Ishikawa (cell line): Measurements from ENCODE around the gene MAPK6.

Source experiments
- CEBPB ChIP-seq: IDR thresholded peaks from 2 replicates; pipeline ENCODE4 v1.6.1; 2012
- CREB1 ChIP-seq: IDR thresholded peaks from 2 replicates; pipeline ENCODE4 v1.6.1; 2012; ENCODE audit warnings: low read depth
- EGR1 ChIP-seq: IDR thresholded peaks from 2 replicates; pipeline ENCODE4 v1.6.1; 2012
- EP300 ChIP-seq: IDR thresholded peaks from 2 replicates; pipeline ENCODE4 v1.6.1; 2012; ENCODE audit warnings: borderline replicate concordance
- FOXM1 ChIP-seq: IDR thresholded peaks from 2 replicates; pipeline ENCODE4 v1.6.1; 2012; ENCODE audit warnings: low read depth, borderline replicate concordance
- NFIC ChIP-seq: IDR thresholded peaks from 2 replicates; pipeline ENCODE4 v1.6.1; 2012
- RAD21 ChIP-seq: IDR thresholded peaks from 2 replicates; pipeline ENCODE4 v1.6.1; 2012; ENCODE audit warnings: low read depth
- TAF1 ChIP-seq: IDR thresholded peaks from 2 replicates; pipeline ENCODE4 v1.6.1; 2012; ENCODE audit warnings: low read depth, mild to moderate bottlenecking
- TCF12 ChIP-seq: IDR thresholded peaks from 2 replicates; pipeline ENCODE4 v1.6.1; 2012; ENCODE audit warnings: low read depth
- TEAD4 ChIP-seq: IDR thresholded peaks from 2 replicates; pipeline ENCODE4 v1.6.1; 2012
- YY1 ChIP-seq: IDR thresholded peaks from 2 replicates; pipeline ENCODE4 v1.6.1; 2012; ENCODE audit warnings: low read depth
- ZBTB7A ChIP-seq: IDR thresholded peaks from 2 replicates; pipeline ENCODE4 v1.6.1; 2012; ENCODE audit warnings: low read depth
- TF ChIP-seq, protein P1 (sequence below): IDR thresholded peaks from 2 replicates; pipeline ENCODE4 v1.6.1; 2012
- TF ChIP-seq, protein P2 (sequence below): IDR thresholded peaks from 2 replicates; pipeline ENCODE4 v1.6.1; 2012
- TF ChIP-seq, protein P3 (sequence below): IDR thresholded peaks from 2 replicates; pipeline ENCODE4 v1.6.1; 2012; ENCODE audit warnings: low read depth, mild to moderate bottlenecking

MAPK6 gene

GRCh38 chr15:52005748-52006701 is 13.0 kb upstream of the MAPK6 start:
- no peak for TF ChIP-seq RAD21
- no peak for TF ChIP-seq YY1
- TF ChIP-seq CEBPB, result no peak
- TF ChIP-seq, protein P1, sequence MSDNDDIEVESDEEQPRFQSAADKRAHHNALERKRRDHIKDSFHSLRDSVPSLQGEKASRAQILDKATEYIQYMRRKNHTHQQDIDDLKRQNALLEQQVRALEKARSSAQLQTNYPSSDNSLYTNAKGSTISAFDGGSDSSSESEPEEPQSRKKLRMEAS, result no peak
- TF ChIP-seq, protein P2, sequence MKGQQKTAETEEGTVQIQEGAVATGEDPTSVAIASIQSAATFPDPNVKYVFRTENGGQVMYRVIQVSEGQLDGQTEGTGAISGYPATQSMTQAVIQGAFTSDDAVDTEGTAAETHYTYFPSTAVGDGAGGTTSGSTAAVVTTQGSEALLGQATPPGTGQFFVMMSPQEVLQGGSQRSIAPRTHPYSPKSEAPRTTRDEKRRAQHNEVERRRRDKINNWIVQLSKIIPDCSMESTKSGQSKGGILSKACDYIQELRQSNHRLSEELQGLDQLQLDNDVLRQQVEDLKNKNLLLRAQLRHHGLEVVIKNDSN, result no peak
- TF ChIP-seq ZBTB7A, result no peak
- TF ChIP-seq TEAD4, result no peak
- TF ChIP-seq CREB1, result no peak
- no peak for TF ChIP-seq EGR1
- TF ChIP-seq FOXM1, result no peak
- TF ChIP-seq TAF1, result no peak
- TF ChIP-seq NFIC, result no peak
- no peak for TF ChIP-seq TCF12
- TF ChIP-seq EP300, result no peak

DNA sequence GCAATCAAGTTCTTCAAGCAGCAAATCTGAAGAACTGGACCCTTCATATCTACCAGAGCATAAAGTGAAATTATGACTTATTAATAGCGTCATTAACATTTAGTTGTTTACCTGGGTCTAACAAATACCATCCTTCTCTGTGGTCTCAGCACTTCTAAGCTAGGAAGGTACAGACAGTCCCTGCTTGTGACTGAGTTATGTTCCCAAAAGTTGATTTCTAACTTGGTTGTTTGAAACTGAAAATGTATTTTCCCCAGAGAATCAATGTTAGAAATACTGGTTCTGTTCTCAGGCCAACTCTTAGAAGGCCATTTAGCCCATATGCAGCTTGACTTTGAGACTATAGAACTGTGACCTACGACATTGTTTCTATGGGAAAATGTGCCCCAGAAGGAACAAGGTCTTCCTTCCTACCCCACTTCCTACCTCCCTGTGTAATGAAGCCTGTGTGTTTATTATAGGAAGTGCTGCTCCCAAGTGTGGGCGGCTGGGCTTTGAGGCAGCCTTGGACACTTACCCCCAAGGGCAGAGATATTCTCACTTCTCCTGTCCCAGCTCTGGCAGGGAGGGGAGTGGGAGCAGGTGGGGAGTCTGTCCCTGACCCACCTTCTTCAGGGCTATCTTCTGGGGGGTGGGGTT is 12.2 kb upstream of the MAPK6 start:
- TF ChIP-seq CEBPB, result no peak
- no peak for TF ChIP-seq EGR1
- TF ChIP-seq YY1, result no peak
- no peak for TF ChIP-seq ZBTB7A
- no peak for TF ChIP-seq TAF1
- TF ChIP-seq RAD21, result no peak
- no peak for TF ChIP-seq CREB1
- TF ChIP-seq, protein P1, result no peak
- no peak for TF ChIP-seq TCF12
- TF ChIP-seq FOXM1, result no peak
- TF ChIP-seq, protein P2, result no peak
- no peak for TF ChIP-seq EP300
- TF ChIP-seq TEAD4, result no peak
- TF ChIP-seq, protein P3, sequence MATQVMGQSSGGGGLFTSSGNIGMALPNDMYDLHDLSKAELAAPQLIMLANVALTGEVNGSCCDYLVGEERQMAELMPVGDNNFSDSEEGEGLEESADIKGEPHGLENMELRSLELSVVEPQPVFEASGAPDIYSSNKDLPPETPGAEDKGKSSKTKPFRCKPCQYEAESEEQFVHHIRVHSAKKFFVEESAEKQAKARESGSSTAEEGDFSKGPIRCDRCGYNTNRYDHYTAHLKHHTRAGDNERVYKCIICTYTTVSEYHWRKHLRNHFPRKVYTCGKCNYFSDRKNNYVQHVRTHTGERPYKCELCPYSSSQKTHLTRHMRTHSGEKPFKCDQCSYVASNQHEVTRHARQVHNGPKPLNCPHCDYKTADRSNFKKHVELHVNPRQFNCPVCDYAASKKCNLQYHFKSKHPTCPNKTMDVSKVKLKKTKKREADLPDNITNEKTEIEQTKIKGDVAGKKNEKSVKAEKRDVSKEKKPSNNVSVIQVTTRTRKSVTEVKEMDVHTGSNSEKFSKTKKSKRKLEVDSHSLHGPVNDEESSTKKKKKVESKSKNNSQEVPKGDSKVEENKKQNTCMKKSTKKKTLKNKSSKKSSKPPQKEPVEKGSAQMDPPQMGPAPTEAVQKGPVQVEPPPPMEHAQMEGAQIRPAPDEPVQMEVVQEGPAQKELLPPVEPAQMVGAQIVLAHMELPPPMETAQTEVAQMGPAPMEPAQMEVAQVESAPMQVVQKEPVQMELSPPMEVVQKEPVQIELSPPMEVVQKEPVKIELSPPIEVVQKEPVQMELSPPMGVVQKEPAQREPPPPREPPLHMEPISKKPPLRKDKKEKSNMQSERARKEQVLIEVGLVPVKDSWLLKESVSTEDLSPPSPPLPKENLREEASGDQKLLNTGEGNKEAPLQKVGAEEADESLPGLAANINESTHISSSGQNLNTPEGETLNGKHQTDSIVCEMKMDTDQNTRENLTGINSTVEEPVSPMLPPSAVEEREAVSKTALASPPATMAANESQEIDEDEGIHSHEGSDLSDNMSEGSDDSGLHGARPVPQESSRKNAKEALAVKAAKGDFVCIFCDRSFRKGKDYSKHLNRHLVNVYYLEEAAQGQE, result no peak
- no peak for TF ChIP-seq NFIC

DNA sequence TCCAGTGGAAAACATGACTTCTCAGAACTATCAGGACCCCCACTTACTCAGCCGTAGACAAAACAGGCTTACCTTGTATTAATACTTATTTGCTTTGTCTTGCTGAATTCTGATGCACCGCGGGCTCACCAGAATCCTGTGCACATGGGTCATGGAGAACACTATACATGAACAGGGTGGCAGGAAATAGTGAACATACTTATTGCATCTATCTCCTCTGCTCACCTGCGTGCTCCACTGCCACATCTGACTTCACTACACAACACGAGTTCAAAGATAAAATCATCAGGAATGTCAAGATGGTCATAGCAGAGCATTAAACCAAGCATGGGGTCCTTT is 10.7 kb upstream of the MAPK6 start:
- TF ChIP-seq EGR1 (no peak), EP300 (no peak), ZBTB7A (no peak), NFIC (no peak), YY1 (no peak), FOXM1 (no peak), CREB1 (no peak), RAD21 (no peak), TCF12 (no peak), TAF1 (no peak), CEBPB (no peak), TEAD4 (no peak)
- TF ChIP-seq, protein P3, result no peak
- TF ChIP-seq, protein P1, result no peak
- TF ChIP-seq, protein P2, result no peak

DNA sequence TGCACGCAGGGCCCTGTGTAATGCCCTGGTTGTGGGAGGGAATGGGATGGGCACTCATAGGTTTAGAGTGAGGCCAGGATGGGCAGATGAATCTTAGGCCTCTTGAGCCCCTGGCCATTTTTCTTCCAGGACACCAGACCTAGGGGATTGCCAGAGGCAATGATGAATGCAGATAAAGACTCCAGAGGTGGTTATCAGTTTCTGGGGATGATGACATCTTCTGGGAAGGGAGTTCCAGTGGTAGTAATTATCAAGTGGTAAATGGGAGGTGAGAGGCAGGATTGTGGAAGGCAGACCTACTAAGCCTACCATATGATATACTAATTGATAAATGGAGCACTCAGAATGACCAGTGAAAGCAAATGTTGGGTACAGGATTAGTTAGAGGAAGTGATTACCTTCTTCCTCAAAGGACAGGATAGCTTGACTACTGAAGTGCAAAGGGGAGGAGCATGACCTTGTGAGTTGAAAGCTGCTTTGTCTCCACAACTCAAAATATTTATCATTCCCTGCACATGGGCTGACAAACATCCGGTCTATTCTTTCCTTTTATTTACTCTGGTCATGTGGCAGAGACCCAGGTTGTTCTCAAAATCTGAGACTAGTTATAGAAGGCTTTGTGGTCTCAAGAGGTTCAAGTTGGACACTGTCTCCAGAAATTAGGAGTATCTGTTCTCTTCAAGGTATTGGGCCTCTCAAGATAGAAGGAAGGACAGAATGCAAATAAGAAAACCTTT is 10.2 kb upstream of the MAPK6 start:
- TF ChIP-seq EGR1 (no peak), TAF1 (no peak), FOXM1 (no peak)
